ENCODE data around the gene ELK4. TPM values are rescaled to one million over a fixed set of nuclear protein-coding genes. Genes with fewer than 3 reads are reported as not detected.

ELK4 gene
- total RNA-seq, 1 experiment from 2014 or later = 31.2 TPM

DNA sequence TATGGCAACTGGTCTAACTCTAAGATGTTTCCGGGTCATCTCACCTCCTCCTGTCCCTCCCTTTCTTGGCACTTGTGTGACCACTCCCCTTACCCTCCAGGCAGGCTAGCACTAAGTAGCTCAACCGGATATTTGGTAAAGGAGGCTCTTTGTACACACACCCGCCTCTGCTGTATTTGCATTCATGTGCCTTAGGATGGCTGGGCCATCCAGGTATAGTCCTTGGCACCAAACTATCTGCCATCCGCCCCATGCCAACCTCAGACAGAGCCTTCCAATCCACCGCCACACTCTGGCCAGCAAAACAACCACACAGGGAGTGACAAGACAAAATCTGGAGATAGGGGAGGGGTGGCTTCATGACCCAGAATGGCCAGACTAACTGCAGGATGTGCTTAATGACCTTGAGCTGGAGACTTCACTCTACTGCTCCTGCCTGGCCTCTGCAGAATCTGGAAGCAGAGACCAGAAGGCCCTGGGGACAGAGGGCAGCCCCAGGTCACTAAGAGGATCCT lies 67.8 kb downstream of the ELK4 start:
- no peak for DNase-seq
- H3K4me2 ChIP-seq (ENCODE audit: insufficient read depth, insufficient read length, low read length) = no peak overlapping the region
- H2BK5ac ChIP-seq (ENCODE audit: insufficient read length, low read length) = no peak overlapping the region
- H4K20me1 ChIP-seq (ENCODE audit: control insufficient read depth, insufficient read depth, insufficient read length) = no peaks in the 10 kb centered on the region
- H2AFZ ChIP-seq (ENCODE audit: low read length) = no peak overlapping the region
- H3K9ac ChIP-seq (ENCODE audit: extremely low read depth, insufficient read length, low read length) = no peak overlapping the region
- H3K14ac ChIP-seq (ENCODE audit: insufficient read depth, low read length) = no peak overlapping the region
- no peak overlapping the region for H4K91ac ChIP-seq (ENCODE audit: insufficient read length, low read depth, low read length)
- peaks cover 8% of the 10 kb centered on the region; the same call in 1 of the 2 replicates for H3K27me3 ChIP-seq (ENCODE audit: insufficient read depth, low read length)
- no peak overlapping the region for H3K4me3 Mint-ChIP-seq
- no peaks in the 10 kb centered on the region for H3K9me3 ChIP-seq (ENCODE audit: control insufficient read depth, low read depth, low read length)
- H3K4me1 ChIP-seq (ENCODE audit: insufficient read depth, low read length) = no peaks in the 10 kb centered on the region
- no peak overlapping the region for H3K27ac ChIP-seq (ENCODE audit: insufficient read length, low read depth, low read length)
- H3K4me1 Mint-ChIP-seq = peaks cover 6 to 8% of the 10 kb centered on the region in 2 experiments
- H3K23me2 ChIP-seq (ENCODE audit: insufficient read length, low read depth, low read length, poor library complexity, severe bottlenecking) = peaks cover 2% of the 10 kb centered on the region
- H3K36me3 Mint-ChIP-seq (ENCODE audit: insufficient read depth in 1 of 3, low read depth in 3 of 3) = peaks cover 0 to 8% (median 0%) of the 10 kb centered on the region in 3 experiments; a peak in 3 of 7 replicates
- TF ChIP-seq, protein P1, sequence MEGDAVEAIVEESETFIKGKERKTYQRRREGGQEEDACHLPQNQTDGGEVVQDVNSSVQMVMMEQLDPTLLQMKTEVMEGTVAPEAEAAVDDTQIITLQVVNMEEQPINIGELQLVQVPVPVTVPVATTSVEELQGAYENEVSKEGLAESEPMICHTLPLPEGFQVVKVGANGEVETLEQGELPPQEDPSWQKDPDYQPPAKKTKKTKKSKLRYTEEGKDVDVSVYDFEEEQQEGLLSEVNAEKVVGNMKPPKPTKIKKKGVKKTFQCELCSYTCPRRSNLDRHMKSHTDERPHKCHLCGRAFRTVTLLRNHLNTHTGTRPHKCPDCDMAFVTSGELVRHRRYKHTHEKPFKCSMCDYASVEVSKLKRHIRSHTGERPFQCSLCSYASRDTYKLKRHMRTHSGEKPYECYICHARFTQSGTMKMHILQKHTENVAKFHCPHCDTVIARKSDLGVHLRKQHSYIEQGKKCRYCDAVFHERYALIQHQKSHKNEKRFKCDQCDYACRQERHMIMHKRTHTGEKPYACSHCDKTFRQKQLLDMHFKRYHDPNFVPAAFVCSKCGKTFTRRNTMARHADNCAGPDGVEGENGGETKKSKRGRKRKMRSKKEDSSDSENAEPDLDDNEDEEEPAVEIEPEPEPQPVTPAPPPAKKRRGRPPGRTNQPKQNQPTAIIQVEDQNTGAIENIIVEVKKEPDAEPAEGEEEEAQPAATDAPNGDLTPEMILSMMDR (conservative IDR thresholded peaks at IDR 0.05) = no peak
- H3K23ac ChIP-seq (ENCODE audit: insufficient read length, low read depth, low read length) = no peak overlapping the region
- H4K8ac ChIP-seq (replicated peaks; ENCODE audit: insufficient read length, low read depth, low read length) = no peak overlapping the region
- no peak overlapping the region for H2BK15ac ChIP-seq (ENCODE audit: low read depth, low read length)
- peak overlapping the region in 1 of 3 experiments; percentile 19; a peak in 1 of 7 replicates for H3K27ac Mint-ChIP-seq
- H3K4ac ChIP-seq (ENCODE audit: low read depth, low read length) = no peak overlapping the region
- H2AK5ac ChIP-seq (ENCODE audit: insufficient read length, low read length) = no peak overlapping the region
- no peaks in the 10 kb centered on the region for H3K79me1 ChIP-seq (ENCODE audit: insufficient read depth, low read depth, low read length, poor library complexity, severe bottlenecking)
- no peak overlapping the region for H3K56ac ChIP-seq (ENCODE audit: insufficient read length, low read depth, low read length)
- H3K18ac ChIP-seq (ENCODE audit: insufficient read length, low read depth, low read length) = no peak overlapping the region
- peaks cover 79% of the 10 kb centered on the region for H3K27me3 Mint-ChIP-seq (ENCODE audit: low read depth)
- no peak overlapping the region for H4K5ac ChIP-seq (ENCODE audit: insufficient read length, low read depth, low read length)
- H3K79me2 ChIP-seq (ENCODE audit: insufficient read depth, low read length) = no peaks in the 10 kb centered on the region
- peaks cover 24 to 30% of the 10 kb centered on the region in 2 experiments for H3K9me3 Mint-ChIP-seq
- H3T11ph ChIP-seq (ENCODE audit: low read length) = no peak overlapping the region
- no peak overlapping the region for H2BK120ac ChIP-seq (ENCODE audit: low read depth, low read length, poor library complexity, severe bottlenecking)
- H2BK20ac ChIP-seq (ENCODE audit: low read depth, low read length, poor library complexity, severe bottlenecking) = no peak overlapping the region
- WGBS (ENCODE audit: extremely low coverage, insufficient read length, low lambda C conversion rate) = no CpG with 5 or more reads among the region's 5 CpGs
- H2BK12ac ChIP-seq (ENCODE audit: insufficient read length, low read depth, low read length) = no peak overlapping the region
